Lower lobe of right lung (tissue), 2 donors: ENCODE measurements around the gene CHDH. TPM values are rescaled to one million over a fixed set of nuclear protein-coding genes. Genes with fewer than 3 reads are reported as not detected.

Experiments
- ATAC-seq, 2 donors: fragments of 200-7000 bp; cut with Tn5 transposase; one replicate each; pipeline ENCODE4 v1.9.1; 2020 to 2022; ENCODE audit warnings: mild to moderate bottlenecking in 2 of 2, moderate library complexity in 2 of 2
- DNase-seq: peaks from one replicate; pipeline ENCODE4 v3.0.0-alpha.2; 2020
- H3K27ac ChIP-seq: fragments of 200-600 bp; one replicate; pipeline ENCODE4 v1.8.0; 2022
- H3K27me3 ChIP-seq: fragments of 200-600 bp; one replicate; pipeline ENCODE4 v1.8.0; 2022; ENCODE audit warnings: low read depth
- H3K36me3 ChIP-seq: fragments of 200-600 bp; one replicate; pipeline ENCODE4 v1.8.0; 2022; ENCODE audit warnings: mild to moderate bottlenecking
- H3K4me1 ChIP-seq: fragments of 200-600 bp; one replicate; pipeline ENCODE4 v1.8.0; 2022
- H3K4me3 ChIP-seq: fragments of 200-600 bp; one replicate; pipeline ENCODE4 v1.8.0; 2022; ENCODE audit warnings: mild to moderate bottlenecking
- H3K9me3 ChIP-seq: fragments of 200-600 bp; one replicate; pipeline ENCODE4 v1.8.0; 2022
- intact Hi-C: fragments of 100-400 bp; cut with DNase I; formaldehyde crosslinking; loops from one replicate; pipeline ENCODE4 v1.11.0; 2022
- total RNA-seq: library from RNA; stranded (reverse); fragmentation: NEBNext Ultra II Directional; extraction: Animal tissue kit (Norgen Biotek cat#: 25700); gene quantifications from one replicate; pipeline ENCODE4 v1.2.1, GENCODE V29; 2021
- TF ChIP-seq, protein P1 (sequence below): fragments of 200-600 bp; IDR thresholded peaks from one replicate; pipeline ENCODE4 v1.8.0; 2022; ENCODE audit warnings: antibody characterized with exemption, mild to moderate bottlenecking
- donor health status: DM: no; HTN: yes; CAD: no; lungs with severe emphysema.

The CHDH gene
- total RNA-seq, 1 donor from 2014 or later, result 17.3 TPM

DNA sequence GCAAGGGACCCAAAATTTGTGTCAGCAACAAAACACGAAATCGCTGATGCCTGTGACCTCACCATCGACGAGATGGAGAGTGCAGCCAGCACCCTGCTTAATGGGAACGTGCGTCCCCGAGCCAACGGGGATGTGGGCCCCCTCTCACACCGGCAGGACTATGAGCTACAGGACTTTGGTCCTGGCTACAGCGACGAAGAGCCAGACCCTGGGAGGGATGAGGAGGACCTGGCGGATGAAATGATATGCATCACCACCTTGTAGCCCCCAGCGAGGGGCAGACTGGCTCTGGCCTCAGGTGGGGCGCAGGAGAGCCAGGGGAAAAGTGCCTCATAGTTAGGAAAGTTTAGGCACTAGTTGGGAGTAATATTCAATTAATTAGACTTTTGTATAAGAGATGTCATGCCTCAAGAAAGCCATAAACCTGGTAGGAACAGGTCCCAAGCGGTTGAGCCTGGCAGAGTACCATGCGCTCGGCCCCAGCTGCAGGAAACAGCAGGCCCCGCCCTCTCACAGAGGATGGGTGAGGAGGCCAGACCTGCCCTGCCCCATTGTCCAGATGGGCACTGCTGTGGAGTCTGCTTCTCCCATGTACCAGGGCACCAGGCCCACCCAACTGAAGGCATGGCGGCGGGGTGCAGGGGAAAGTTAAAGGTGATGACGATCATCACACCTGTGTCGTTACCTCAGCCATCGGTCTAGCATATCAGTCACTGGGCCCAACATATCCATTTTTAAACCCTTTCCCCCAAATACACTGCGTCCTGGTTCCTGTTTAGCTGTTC, 34.9 kb downstream of the CHDH start:
- DNase-seq, result no peak
- no peak for ATAC-seq
- Histone ChIP-seq H3K27me3 (no peaks in the 10 kb centered on the region), H3K36me3 (peaks cover 17% of the 10 kb centered on the region), H3K27ac (no peak overlapping the region), H3K9me3 (no peaks in the 10 kb centered on the region), H3K4me1 (no peaks in the 10 kb centered on the region), H3K4me3 (no peak overlapping the region)
- TF ChIP-seq, protein P1, sequence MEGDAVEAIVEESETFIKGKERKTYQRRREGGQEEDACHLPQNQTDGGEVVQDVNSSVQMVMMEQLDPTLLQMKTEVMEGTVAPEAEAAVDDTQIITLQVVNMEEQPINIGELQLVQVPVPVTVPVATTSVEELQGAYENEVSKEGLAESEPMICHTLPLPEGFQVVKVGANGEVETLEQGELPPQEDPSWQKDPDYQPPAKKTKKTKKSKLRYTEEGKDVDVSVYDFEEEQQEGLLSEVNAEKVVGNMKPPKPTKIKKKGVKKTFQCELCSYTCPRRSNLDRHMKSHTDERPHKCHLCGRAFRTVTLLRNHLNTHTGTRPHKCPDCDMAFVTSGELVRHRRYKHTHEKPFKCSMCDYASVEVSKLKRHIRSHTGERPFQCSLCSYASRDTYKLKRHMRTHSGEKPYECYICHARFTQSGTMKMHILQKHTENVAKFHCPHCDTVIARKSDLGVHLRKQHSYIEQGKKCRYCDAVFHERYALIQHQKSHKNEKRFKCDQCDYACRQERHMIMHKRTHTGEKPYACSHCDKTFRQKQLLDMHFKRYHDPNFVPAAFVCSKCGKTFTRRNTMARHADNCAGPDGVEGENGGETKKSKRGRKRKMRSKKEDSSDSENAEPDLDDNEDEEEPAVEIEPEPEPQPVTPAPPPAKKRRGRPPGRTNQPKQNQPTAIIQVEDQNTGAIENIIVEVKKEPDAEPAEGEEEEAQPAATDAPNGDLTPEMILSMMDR, result no peak
- intact Hi-C loops, result no loop called here

DNA sequence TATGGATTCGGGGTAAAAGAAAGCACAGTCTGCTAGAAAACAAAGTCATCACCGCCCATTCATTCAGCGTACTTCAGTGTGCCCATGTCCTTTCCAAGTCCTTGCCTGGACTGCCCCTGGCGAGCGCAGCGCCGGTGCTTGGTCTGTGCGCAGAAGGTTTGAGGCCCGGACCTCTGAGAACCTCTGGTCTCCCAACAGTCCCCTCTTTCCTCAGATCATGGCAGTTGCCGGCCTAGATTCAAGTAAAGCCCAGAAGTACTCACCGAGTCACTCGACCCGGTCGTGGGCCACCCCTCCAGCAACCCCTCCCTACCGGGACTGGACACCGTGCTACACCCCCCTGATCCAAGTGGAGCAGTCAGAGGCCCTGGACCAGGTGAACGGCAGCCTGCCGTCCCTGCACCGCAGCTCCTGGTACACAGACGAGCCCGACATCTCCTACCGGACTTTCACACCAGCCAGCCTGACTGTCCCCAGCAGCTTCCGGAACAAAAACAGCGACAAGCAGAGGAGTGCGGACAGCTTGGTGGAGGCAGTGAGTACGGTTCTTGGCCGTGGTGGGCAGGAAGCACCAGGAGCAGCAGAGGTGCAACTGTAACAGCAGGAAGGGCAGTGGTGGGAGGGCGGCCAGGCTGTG, 36.3 kb downstream of the CHDH start:
- Histone ChIP-seq H3K4me3 (no peak overlapping the region), H3K9me3 (no peaks in the 10 kb centered on the region), H3K27me3 (no peaks in the 10 kb centered on the region), H3K27ac (no peak overlapping the region), H3K4me1 (no peaks in the 10 kb centered on the region), H3K36me3 (peaks cover 13% of the 10 kb centered on the region)
- intact Hi-C loops, result no loop called here
- TF ChIP-seq, protein P1, result no peak
- ATAC-seq, result peak in 1 of 2 donors; percentile 14
- DNase-seq, result no peak

DNA sequence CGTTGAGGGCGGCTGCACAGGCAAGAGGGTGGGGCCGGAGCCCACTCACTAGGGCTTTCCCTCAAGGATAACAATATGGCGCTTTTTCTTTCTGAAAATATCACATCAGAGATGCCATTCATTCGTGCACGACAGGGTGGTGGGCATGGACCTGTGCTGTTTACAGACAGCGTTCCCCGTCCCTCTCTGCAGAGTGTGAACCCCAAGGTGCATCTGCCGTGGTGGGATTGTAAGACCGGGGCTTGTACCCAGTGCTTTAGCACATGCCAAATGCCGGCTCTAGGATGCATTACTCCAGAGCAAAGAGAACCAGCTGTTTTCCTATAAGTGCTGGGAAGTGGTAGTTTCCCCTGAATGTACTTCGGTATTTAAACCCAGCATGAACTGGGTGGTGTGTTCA, 37.0 kb downstream of the CHDH start:
- DNase-seq, result no peak
- peaks cover 13% of the 10 kb centered on the region for H3K36me3 ChIP-seq
- TF ChIP-seq, protein P1, result no peak
- H3K4me3 ChIP-seq, result no peak overlapping the region
- no peaks in the 10 kb centered on the region for H3K4me1 ChIP-seq
- no peaks in the 10 kb centered on the region for H3K9me3 ChIP-seq
- H3K27ac ChIP-seq, result no peak overlapping the region
- intact Hi-C loops, result no loop called here
- H3K27me3 ChIP-seq, result no peaks in the 10 kb centered on the region
- no peak for ATAC-seq

DNA sequence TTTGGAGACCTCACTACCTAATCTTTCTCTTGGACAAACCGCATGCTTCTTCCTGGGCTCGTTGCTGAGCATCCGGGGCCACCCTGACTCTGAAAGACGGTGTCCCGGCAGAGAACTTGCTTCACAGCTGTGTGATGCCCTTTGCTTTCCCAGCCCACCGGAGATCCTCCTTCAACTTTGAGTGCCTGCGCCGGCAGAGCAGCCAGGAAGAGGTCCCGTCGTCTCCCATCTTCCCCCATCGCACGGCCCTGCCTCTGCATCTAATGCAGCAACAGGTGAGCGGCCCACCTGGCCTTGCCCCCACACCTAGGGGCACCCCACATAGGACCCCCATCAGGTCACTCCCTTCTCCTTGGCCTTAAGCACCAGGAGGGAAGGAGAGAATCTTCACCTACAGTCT, 37.7 kb downstream of the CHDH start:
- Histone ChIP-seq H3K27me3 (no peaks in the 10 kb centered on the region), H3K9me3 (no peaks in the 10 kb centered on the region), H3K36me3 (peaks cover 13% of the 10 kb centered on the region), H3K4me3 (no peak overlapping the region), H3K27ac (no peak overlapping the region), H3K4me1 (no peaks in the 10 kb centered on the region)
- no peak for ATAC-seq
- DNase-seq, result no peak
- TF ChIP-seq, protein P1, result no peak
- intact Hi-C loops, result no loop called here

DNA sequence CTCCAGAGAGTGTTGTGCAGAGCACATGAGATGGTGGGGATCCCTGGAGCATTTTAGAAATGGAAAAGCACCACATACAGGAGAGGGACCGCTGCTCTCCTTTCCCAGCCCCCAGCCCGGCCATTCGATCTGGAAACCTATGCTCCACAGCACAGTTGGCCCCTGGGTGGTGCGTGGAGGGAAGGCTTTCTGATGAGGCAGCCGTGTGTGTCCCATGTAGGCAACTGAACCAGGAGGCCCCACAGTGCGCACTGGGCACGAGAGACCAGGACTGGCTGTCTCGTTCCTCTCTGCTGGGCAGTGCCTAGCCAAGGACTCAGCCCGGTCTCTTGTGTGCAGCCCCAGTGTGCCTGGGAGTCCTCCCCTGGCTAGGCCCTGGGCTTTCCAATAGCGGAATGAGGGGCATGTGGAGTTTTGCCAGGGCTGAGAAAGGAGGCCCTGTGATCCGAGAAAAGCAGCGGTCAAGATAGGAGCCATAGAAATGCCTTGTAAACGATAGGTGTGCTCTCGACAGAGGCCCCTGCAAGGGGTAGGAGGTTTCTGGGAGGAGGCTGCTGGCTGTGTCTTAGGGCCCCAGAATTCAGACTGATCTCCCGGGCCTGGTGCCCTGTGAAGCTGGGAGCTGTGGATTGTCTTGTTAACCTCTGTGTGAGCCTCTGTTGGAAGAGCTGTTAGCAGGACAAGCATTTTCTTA, 39.0 kb downstream of the CHDH start:
- ATAC-seq (no peak), DNase-seq (no peak)
- TF ChIP-seq, protein P1, result no peak
- Histone ChIP-seq H3K36me3 (peaks cover 13% of the 10 kb centered on the region), H3K9me3 (no peaks in the 10 kb centered on the region), H3K27ac (no peak overlapping the region), H3K4me3 (no peak overlapping the region), H3K4me1 (no peaks in the 10 kb centered on the region), H3K27me3 (no peaks in the 10 kb centered on the region)
- intact Hi-C loops, result no loop called here
